ELR (cell line): ENCODE data around the gene PRKAB2.
"Not testable (repeated sequence)": the region's sequence is repeated elsewhere in the genome, so short reads cannot be mapped to it uniquely, and the experiment has no call there.

Experiments
- DNase-seq: peaks from one replicate; pipeline ENCODE4 v3.0.0-alpha.2; 2015; ENCODE audit warnings: low read depth

Gene PRKAB2, protein sequence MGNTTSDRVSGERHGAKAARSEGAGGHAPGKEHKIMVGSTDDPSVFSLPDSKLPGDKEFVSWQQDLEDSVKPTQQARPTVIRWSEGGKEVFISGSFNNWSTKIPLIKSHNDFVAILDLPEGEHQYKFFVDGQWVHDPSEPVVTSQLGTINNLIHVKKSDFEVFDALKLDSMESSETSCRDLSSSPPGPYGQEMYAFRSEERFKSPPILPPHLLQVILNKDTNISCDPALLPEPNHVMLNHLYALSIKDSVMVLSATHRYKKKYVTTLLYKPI

GRCh38 chr1:147172168-147173016, at the start of gene PRKAB2:
Gene PRKAB2 (minus strand): TSS chr1:147172470. CDS start chr1:147172144, 326 bp downstream.
- DNase-seq, result peak; percentile 94

DNA sequence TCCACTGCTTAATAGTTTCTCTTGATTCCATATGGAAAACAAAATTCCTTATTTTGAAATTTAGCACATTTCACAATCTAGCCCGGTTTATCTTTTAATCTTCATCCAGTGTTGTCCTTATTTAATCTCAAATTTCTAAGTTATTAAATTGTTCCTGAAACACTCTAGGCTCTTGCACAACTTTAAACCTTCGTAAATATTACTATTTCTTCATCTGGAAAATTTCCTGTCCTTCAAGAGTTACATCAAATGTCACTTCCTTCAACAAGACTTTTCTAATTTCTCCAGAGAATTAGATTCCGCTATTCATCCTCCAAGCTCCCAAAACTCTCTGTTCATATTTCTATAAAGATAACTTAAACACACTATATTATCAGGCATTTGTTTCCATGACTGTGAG, 46.3 kb upstream of the PRKAB2 start:
- no peak for DNase-seq

- DNase-seq, result no peak
These were observed 44.9 kb upstream of the PRKAB2 start for GRCh38 chr1:147217141-147217540.

DNA sequence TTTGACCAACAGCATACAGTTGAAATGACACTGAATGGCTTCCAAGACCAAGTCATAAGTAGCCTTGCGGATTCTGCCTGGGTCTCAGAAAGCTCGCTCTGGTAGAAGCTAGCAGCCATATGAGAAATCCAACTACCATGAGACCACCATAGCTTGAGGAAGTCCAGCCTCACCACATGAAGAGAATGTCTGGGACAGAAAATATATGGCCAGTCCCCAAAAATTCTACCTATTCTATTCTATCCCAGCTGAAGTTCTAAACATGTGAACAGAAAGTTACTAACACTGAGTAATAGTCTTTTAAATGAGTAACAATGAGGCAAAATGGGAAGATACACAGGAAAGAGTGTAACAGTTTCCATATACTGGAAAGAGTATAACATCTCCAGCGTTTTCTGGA, 43.9 kb upstream of the PRKAB2 start:
- DNase-seq, result no peak

- no peak for DNase-seq
These were observed 43.3 kb upstream of the PRKAB2 start for GRCh38 chr1:147215540-147215916.

DNA sequence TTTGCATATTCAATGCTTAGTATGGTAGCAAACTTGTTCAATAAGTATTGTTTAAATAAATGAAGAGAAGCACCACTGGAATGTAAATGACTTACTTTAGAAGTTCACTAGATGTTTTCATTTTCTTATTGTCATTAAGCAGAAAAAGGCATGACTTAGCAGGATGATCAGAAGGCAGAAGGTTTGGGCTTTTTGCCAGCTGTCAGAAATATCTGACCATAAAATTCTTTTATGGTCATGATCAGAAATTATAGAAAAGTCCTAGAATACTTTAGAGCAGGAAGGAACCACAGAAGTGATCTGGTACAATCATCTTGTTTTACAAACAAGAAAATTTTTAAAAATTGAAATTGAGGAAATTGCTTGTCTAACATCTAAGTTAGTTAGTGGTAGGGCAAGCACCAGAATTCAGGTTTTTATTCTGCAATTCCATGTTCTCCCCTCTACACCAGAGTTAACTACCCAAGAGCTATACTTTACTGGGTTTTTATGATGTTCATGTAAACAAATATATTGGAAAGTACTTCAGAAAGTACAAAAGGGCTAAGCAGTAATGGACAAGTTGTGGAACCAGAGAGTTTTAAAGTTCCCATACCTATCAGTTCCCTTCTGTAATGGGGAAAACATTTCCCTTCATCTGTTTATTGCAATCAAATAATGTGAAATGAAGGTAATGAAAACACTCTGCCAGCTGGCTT, 42.7 kb upstream of the PRKAB2 start:
- DNase-seq, result no peak

DNA sequence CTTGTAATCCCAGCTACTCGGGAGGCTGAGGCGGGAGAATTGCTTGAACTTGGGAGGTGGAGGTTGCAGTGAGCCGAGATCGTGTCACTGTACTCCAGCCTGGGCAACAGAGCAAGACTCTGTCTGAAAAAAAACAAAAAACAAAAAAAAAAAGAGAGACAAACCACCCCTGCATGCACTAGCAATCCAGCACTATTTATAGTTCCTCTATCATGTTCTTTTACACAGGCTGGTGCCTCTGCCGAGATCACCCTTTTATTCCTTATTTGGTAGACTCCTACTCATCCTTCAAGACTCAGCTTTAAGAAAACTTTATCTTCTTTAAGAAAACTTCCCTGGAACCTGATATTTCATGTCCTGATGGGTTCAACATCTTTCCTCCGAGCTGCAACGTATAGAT, 42.1 kb upstream of the PRKAB2 start:
- DNase-seq, result no peak

DNA sequence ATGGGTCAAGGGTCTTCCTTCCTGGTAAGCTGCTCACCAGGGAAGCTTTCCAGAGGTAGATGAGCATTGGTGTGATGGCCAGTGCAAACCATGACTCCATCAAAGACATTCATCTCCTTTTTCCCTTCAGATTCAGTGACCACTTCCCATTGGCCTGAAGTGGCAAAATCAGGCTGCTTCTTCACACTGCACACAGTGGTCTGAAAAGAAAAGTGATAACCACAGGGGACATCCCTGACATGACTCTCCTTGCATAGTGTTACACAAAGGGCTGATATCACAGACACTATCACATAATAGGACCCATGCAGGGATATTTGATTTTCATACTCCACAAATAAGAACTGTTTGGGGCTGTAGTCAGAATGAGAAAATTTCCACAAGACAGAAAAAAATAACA, 41.0 kb upstream of the PRKAB2 start:
- no peak for DNase-seq

- DNase-seq, result no peak
These were observed 39.3 kb upstream of the PRKAB2 start for GRCh38 chr1:147211577-147211976.

- DNase-seq, result no peak
These were observed 38.7 kb upstream of the PRKAB2 start for GRCh38 chr1:147210987-147211386.

DNA sequence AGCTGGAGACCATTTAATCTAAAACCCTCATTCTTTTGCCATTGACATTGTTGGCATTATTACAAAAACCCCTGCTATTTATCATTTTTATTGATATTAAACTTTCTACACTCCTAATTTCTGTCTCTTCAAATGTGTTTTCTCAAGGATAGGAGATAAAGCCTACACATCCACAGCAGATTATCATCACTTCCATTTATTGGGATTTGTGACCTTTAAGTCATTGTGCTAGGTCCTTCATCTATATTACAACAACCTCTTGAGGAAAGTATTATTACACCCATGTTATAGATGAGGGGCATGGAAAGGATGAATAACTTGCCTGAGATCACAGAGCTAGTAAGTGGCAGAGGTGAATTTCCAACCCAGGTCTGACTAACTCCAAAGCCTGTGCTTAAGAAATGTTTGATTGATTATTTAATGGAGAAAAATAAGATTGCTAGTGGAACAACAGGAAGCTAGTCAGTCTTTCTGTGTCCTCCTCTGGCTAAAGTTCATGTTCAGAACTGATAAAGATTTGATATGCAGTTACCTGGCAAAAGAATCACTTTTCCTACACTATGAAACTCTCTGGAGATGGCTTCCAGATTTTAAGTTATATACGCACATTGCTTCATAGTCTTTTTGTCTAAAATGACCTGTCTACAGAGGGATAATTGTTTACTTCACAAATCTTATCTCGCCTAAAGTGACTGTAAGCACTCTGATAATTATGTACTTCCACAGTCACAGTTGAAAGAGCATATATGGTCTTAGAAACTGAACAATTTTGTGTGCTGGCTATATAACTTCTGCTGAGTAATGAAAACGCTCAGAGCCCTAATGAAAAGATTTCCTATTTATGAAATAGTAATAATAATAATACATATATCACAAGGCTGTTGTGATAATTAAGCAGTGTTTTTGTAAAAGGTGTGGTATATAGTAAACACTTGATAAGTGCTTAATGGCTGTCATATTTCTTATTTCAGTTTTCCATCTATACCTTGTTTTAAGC, 37.9 kb upstream of the PRKAB2 start:
- DNase-seq, result no peak

- DNase-seq, result no peak
These were observed 36.3 kb upstream of the PRKAB2 start for GRCh38 chr1:147208619-147209018.

- no peak for DNase-seq
These were observed 34.9 kb upstream of the PRKAB2 start for GRCh38 chr1:147207192-147207591.

DNA sequence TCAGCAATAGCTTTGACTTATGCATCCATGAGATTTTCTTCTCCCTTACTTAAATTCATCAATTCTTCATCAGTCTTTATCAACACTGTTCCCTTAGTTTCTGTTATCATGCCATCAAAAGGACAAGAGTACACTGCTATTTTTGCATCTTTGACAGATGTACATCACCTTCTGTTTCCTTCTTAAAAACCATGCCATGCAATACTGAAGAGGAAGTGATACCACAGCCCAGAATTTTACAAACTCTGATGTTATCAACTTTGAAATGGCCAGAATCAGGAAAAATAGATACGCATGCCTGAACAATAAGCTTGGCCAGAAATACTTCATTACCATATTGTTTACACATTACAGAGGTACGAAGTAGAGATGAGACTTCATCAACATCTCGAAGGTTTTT, 31.8 kb upstream of the PRKAB2 start:
- DNase-seq, result no peak

GRCh38 chr1:147202576-147202975, 30.3 kb upstream of the PRKAB2 start:
- peak; percentile 20 for DNase-seq

- DNase-seq, result no peak
These were observed 29.5 kb upstream of the PRKAB2 start for GRCh38 chr1:147201786-147202185.

GRCh38 chr1:147201276-147201675, 29.0 kb upstream of the PRKAB2 start:
- DNase-seq, result no peak

DNA sequence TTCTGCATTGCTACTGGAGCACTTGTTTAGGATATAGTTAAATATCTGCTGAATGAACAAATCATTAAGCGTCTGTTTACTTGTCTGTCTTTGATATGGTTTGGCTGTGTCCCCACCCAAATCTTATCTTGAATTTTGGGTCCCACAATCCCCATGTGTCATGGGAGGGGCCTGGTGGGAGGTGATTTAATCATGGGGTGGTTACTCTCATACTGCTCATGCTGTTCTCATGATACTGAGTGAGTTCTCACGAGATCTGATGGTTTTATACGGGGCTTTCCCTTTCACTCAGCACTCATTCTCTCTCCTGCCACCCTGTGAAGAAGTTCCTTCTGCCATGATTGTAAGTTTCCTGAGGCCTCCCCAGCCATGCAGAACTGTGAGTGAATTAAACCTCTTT, 25.1 kb upstream of the PRKAB2 start:
- not testable (repeated sequence) for DNase-seq

DNA sequence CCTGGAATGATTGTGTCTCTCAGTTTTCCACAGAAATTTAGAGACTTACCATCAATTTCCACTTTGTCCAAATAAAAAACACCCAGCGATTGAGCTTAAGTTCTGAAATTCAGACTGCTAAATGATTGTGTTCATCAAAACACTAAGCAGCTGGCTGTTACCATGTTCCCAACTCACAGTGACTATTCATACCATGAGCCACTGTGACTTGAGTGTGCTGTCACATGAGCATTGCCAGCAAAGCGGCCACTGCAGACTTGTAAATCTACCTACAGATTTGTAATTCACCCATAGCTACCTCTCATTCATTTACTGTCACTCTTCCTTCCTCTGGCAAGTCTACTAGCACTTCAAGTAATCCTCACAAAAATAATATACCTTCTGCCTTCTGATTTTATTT, 17.2 kb upstream of the PRKAB2 start:
- DNase-seq, result no peak

DNA sequence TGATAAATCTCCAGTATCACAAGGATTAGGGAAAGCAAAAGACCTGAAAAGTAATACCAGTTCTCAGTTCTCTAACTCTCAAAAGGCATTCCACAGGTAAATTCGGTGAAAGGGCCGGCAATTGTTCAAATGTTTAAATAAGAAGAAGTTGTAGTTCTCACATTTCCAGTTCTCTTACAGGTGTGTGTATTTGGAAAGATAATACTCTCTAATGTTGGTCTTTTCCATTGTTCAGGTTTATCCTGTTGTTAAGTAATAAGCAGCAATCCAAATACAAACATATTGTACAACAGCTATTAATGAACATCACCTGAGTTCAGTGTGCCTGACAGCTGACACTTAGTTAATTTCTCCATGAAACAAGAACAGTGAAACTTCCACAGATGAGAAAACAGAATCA, 13.2 kb upstream of the PRKAB2 start:
- DNase-seq, result no peak

DNA sequence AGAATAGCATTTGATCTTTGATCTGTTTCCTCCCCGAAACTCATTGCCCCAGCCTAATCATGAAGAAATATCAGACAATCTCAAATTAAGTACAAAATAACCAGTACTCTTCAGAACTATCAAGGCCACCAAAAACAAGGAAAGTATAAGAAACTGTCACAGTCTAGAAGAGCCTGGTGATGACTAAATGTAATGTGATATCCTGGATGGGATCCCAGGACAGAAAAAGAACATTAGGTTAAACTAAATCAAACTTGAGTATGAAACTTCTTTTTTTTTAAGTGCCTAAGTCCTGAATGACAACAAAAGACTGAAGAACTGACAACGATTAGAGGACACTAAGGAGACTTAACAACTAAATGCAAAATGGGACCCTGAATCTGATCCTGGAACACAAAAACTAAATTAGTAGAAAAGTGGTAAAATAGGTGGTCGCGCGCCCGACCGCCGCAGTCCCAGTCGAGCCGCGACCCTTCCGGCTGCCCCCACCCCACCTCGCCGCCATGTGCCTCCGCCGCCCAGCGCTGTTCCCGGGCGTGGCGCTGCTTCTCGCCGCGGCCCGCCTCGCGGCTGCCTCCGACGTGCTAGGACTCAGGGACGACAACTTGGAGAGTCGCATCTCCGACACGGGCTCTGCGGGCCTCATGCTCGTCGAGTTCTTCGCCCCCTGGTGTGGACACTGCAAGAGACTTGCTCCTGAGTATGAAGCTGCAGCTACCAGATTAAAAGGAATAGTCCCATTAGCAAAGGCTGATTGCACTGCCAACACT, 5.5 kb upstream of the PRKAB2 start:
- DNase-seq, result peak; percentile 26
